ENCODE data around the gene DNAH2. TPM values are rescaled to one million over a fixed set of nuclear protein-coding genes. Genes with fewer than 3 reads are reported as not detected.

Gene DNAH2
- total and polyA plus RNA-seq, 2 donors (not counting 3 experiments of a cell fraction or from before 2014, with no cell fraction given): 0.10 to 0.11 TPM

GRCh38 chr17:7750321-7750821 is 32.8 kb downstream of the DNAH2 start:
- Histone ChIP-seq H2AFZ (ENCODE audit: low read depth, low read length) (no peak overlapping the region), H3K79me2 (ENCODE audit: control insufficient read depth, insufficient read depth, low read length) (no peaks in the 10 kb centered on the region), H3K27me3 (ENCODE audit: control insufficient read depth in 2 of 2, insufficient read depth in 2 of 2, low read length in 2 of 2) (no peaks in the 10 kb centered on the region), H3K9me1 (replicated peaks; ENCODE audit: control insufficient read depth, extremely low read depth, insufficient read depth, low read length) (no peaks in the 10 kb centered on the region), H4K20me1 (replicated peaks; ENCODE audit: control insufficient read depth, extremely low read depth, insufficient read depth, low read length) (no peaks in the 10 kb centered on the region), H3K4me2 (ENCODE audit: insufficient read depth, low read length) (peak overlapping the region; percentile 8), H3K9ac (replicated peaks; ENCODE audit: extremely low read depth, insufficient read depth, low read length) (no peak overlapping the region), H3K36me3 (ENCODE audit: control insufficient read depth in 2 of 2, extremely low read depth in 1 of 2, insufficient read depth in 2 of 2, low read length in 2 of 2) (no peaks in the 10 kb centered on the region), H3K9me3 (replicated peaks; ENCODE audit: control insufficient read depth, insufficient read depth, low read length) (no peaks in the 10 kb centered on the region), H3K4me1 (ENCODE audit: control insufficient read depth, extremely low read depth, insufficient read depth, low read length) (peaks cover 12% of the 10 kb centered on the region), H3K27ac (ENCODE audit: insufficient read depth, low read depth, low read length) (no peak overlapping the region), H3K4me3 (replicated peaks in 1 of 3; ENCODE audit: insufficient read depth in 1 of 3, low read depth in 1 of 3, low read length in 3 of 3) (no peak overlapping the region)
- CTCF ChIA-PET: interaction anchor here (9.7 kb wide), 1 partner anchor 32 kb away, joined by 236 read pairs; no protein-coding TSS in a partner anchor
- BruUV-seq (replicated peaks): no TSS peak
- DNase-seq (ENCODE audit: low read depth, low spot score) (peak; percentile 51), FAIRE-seq (no peak)
- TF ChIP-seq MYC (IDR thresholded peaks at IDR 0.05; ENCODE audit: low read depth, low read length) (no peak), JUN (IDR thresholded peaks at IDR 0.05; ENCODE audit: borderline replicate concordance, insufficient read depth, insufficient read length, low read depth) (no peak), FOS (IDR thresholded peaks at IDR 0.05; ENCODE audit: borderline replicate concordance, insufficient read depth, low read length) (peak; percentile 35), POLR2A (IDR thresholded peaks at IDR 0.05; ENCODE audit: low read depth, low read length) (no peak), EZH2 (IDR thresholded peaks at IDR 0.05; ENCODE audit: borderline replicate concordance, low read depth, low read length, severe bottlenecking) (no peak), POLR2AphosphoS5 (IDR thresholded peaks at IDR 0.05; ENCODE audit: insufficient read depth, low read depth, low read length) (no peak), CTCF (IDR thresholded peaks at IDR 0.05; ENCODE audit: extremely low read depth in 1 of 2, insufficient read depth in 1 of 2, low read depth in 1 of 2, low read length in 2 of 2) (no peak)
- TF ChIP-seq, protein P1, sequence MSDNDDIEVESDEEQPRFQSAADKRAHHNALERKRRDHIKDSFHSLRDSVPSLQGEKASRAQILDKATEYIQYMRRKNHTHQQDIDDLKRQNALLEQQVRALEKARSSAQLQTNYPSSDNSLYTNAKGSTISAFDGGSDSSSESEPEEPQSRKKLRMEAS (IDR thresholded peaks at IDR 0.05; ENCODE audit: insufficient read depth, insufficient read length): no peak
- dilution Hi-C loops (cut with MboI; ENCODE audit: extremely low pct_ligation_motif_present, low sequenced_read_pairs) (no loop called here), intact Hi-C loops (cut with micrococcal nuclease) (no loop called here)
- POLR2A ChIA-PET: no interaction called here
